HG03342 (cell line): ENCODE results near the gene HPX.
"Not testable (repeated sequence)": the region's sequence is repeated elsewhere in the genome, so short reads cannot be mapped to it uniquely, and the experiment has no call there.

Experiments
- ATAC-seq: cut with Tn5 transposase; IDR thresholded peaks from one replicate; pipeline ENCODE4 v1.9.1; 2021; ENCODE audit warnings: mild to moderate bottlenecking, moderate library complexity; ENCODE audit not compliant: unreplicated experiment

The HPX gene

GRCh38 chr11:6393989-6394670, 46.7 kb downstream of the HPX start:
- no peak for ATAC-seq

DNA sequence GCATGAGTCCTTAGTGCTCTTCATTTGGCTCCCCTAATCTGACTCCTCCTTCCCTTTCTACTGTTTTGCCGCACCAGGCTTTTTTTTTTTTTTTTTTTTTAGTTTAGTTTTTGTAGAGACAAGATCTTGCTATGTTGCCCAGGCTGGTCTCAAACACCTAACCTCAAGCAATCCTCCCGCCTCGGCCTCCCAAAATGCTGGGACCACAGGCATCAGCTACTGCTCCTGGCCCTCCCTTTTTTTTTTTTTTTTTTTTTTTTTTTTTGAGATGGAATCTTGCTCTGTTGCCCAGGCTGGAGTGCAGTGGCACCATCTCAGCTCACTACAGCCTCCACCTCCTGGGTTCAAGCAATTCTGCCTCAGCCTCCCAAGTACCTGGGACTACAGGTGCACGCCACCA, 48.5 kb downstream of the HPX start:
- not testable (repeated sequence) for ATAC-seq

DNA sequence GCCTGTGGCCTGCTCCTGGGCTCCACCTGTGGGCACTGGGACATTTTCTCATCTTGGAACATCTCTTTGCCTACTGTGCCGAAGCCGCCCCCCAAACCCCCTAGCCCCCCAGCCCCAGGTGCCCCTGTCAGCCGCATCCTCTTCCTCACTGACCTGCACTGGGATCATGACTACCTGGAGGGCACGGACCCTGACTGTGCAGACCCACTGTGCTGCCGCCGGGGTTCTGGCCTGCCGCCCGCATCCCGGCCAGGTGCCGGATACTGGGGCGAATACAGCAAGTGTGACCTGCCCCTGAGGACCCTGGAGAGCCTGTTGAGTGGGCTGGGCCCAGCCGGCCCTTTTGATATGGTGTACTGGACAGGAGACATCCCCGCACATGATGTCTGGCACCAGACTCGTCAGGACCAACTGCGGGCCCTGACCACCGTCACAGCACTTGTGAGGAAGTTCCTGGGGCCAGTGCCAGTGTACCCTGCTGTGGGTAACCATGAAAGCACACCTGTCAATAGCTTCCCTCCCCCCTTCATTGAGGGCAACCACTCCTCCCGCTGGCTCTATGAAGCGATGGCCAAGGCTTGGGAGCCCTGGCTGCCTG, 49.2 kb downstream of the HPX start:
- ATAC-seq = no peak

- ATAC-seq = no peak
Observed at GRCh38 chr11:6390718-6391469, 49.9 kb downstream of the HPX start.

DNA sequence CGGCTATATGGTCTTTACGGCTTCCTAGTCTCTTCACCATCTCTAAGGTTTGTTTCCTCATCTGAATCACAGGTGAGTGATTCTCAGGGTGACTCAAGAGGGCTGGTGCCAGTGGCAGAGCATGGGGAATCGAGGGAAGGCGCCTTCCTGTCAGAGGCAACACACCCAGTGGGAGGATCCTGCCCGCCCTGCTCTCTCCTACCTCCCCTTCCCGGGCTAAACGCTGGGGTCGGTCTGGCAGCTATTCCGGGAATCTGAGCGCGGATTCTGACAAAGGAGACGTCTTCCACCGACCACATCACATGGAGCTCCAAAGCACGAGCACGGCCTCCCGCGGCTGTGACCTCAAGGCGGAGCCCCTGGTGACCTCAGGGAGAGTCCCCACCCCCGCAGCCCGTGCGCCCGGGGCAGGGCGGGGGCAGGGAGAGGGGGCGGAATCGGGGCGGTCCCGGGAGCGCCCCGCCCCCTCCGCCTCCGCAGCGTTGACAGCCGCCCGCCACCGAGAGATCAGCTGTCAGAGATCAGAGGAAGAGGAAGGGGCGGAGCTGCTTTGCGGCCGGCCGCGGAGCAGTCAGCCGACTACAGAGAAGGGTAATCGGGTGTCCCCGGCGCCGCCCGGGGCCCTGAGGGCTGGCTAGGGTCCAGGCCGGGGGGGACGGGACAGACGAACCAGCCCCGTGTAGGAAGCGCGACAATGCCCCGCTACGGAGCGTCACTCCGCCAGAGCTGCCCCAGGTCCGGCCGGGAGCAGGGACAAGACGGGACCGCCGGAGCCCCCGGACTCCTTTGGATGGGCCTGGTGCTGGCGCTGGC, 50.7 kb downstream of the HPX start, which contains the start of gene SMPD1:
Gene SMPD1, plus strand, starts transcription at position 570 of the 813 bp plus-strand sequence. Its CDS starts 125 bp downstream, at position 695.
- ATAC-seq = peak; percentile 97

DNA sequence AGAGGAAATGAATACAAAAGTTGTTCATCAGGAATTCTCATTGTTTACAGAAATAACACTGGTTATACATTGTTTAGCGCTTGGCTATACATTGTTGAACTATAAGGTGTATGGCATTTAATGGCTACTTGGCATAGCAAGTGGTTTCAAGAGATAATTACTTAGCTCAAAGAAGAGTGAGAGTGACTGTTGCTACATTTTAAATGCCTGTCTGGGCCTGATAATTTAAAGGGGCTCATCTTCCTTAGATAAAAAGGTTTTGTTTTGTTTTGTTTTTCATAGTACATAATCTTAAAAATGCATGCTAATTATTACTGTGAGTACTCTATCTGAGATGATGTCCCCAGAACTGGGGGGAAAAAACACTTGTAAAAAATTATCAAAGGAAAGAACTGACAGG, 52.0 kb downstream of the HPX start:
- no peak for ATAC-seq

GRCh38 chr11:6387811-6388599, 52.8 kb downstream of the HPX start:
- no peak for ATAC-seq

DNA sequence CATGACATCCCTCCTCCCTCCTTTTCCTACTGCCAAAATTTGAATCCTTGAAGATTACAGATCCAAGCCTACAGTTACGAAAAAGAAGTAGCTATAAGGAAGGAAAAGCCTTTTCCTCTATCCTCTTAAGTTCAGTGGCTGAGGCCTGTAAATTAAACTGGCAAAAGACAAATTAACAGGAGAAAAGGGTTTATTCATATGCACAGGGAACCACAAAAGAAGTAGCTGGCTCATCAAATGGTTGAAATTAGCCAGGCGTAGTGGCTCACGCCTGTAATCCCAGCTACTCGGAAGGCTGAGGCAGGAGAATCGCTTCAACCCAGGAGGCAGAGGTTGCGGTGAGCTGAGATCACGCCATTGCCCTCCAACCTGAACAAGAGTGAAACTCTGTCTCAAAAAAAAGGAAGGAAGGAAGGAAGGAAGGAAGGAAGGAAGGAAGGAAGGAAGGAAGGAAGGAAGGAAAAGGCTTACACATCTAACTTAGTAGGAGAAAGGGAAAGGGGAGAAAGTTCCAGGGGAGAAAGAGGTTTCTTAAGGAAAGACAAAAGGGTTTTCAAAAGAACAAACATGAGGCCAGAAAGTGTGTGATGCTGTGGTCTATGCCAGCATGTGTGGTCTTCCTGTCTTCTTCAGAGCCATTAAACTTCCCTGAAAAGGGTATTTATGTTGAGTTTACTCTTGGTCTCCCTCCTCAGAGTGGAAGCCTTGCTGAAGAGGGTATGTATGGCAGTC, 55.6 kb downstream of the HPX start:
- ATAC-seq = no peak
